Endothelial cell of umbilical vein (primary cell): ENCODE results near the gene MRPS27. TPM values are rescaled to one million over a fixed set of nuclear protein-coding genes. Genes with fewer than 3 reads are reported as not detected.

Experiments used
- BruUV-seq: library from RNA; stranded (reverse); fragments of 400-500 nt; replicated peaks from 2 replicates; lab custom pipeline; 2021; lab: Mats Ljungman, UMichigan
- CTCF ChIA-PET: fragments of 300-600, 350-600 bp; sonication (Branson Sonifier 250); formaldehyde crosslinking; loops from one replicate; lab custom pipeline; 2021; ENCODE audit warnings: antibody characterized with exemption, inconsistent platforms; lab: Charles Lee
- POLR2A ChIA-PET: fragments of 300-600, 350-600 bp; sonication (Branson Sonifier 250); formaldehyde crosslinking; loops from one replicate; lab custom pipeline; 2021; ENCODE audit warnings: antibody characterized with exemption, inconsistent platforms; lab: Charles Lee
- DNase-seq: peaks from one replicate; pipeline ENCODE4 v3.0.0-alpha.2; 2011; ENCODE audit warnings: low read depth, low spot score
- FAIRE-seq: peaks from 2 replicates; lab custom pipeline; 2011; peaks lifted over from hg19 to GRCh38; lab: Jason Lieb, UNC
- H2AFZ ChIP-seq: 2 replicates; pipeline ENCODE4 v1.6.0; 2012; ENCODE audit warnings: low read depth, low read length, control low read depth, inconsistent platforms
- H3K27ac ChIP-seq: 2 replicates; pipeline ENCODE4 v1.5.1; 2011; ENCODE audit warnings: low read depth, mild to moderate bottlenecking, control low read depth, low read length, moderate library complexity; ENCODE audit not compliant: insufficient read depth
- H3K27me3 ChIP-seq, 2 experiments: 2 replicates each; pipeline versions ENCODE4 v1.6.0 to v1.6.1; 2011; ENCODE audit warnings: low read length in 2 of 2, mixed read lengths in 1 of 2; ENCODE audit not compliant: control insufficient read depth in 2 of 2, insufficient read depth in 2 of 2
- H3K36me3 ChIP-seq, 2 experiments: 2 replicates in 1 of 2; 3 replicates in 1 of 2; pipeline ENCODE4 v1.5.1; 2011; ENCODE audit warnings: low read length in 2 of 2, mild to moderate bottlenecking in 1 of 2, moderate library complexity in 1 of 2; ENCODE audit not compliant: control insufficient read depth in 2 of 2, insufficient read depth in 2 of 2; ENCODE audit errors: extremely low read depth in 1 of 2
- H3K4me1 ChIP-seq: 3 replicates; pipeline ENCODE4 v1.5.1; 2011; ENCODE audit warnings: mild to moderate bottlenecking, low read length; ENCODE audit not compliant: control insufficient read depth, insufficient read depth; ENCODE audit errors: extremely low read depth
- H3K4me2 ChIP-seq: 2 replicates; pipeline ENCODE4 v1.6.1; 2011; ENCODE audit warnings: low read length, control low read depth, mixed read lengths; ENCODE audit not compliant: insufficient read depth
- H3K4me3 ChIP-seq, 3 experiments: fragments of 200-600 bp in 1 of 3; sonication (generic), shearing (Covaris generic) in 1 of 3; replicated peaks in 1 of 3; 2 replicates each; pipeline ENCODE4 v1.5.1; 2011 to 2016; ENCODE audit warnings: control low read depth in 3 of 3, low read length in 3 of 3, mild to moderate bottlenecking in 2 of 3, inconsistent platforms in 1 of 3, low read depth in 1 of 3, moderate library complexity in 1 of 3; ENCODE audit not compliant: insufficient read depth in 1 of 3
- H3K79me2 ChIP-seq: 2 replicates; pipeline ENCODE4 v1.6.0; 2012; ENCODE audit warnings: low read length, inconsistent platforms; ENCODE audit not compliant: control insufficient read depth, insufficient read depth
- H3K9ac ChIP-seq: replicated peaks from 2 replicates; pipeline ENCODE3; 2011; ENCODE audit warnings: low read length, control low read depth; ENCODE audit not compliant: insufficient read depth; ENCODE audit errors: extremely low read depth
- H3K9me1 ChIP-seq: replicated peaks from 3 replicates; pipeline ENCODE4 v1.6.0; 2011; ENCODE audit warnings: mild to moderate bottlenecking, low read length; ENCODE audit not compliant: control insufficient read depth, insufficient read depth; ENCODE audit errors: extremely low read depth
- H3K9me3 ChIP-seq: replicated peaks from 2 replicates; pipeline ENCODE4 v1.5.1; 2012; ENCODE audit warnings: low read length, inconsistent platforms; ENCODE audit not compliant: control insufficient read depth, insufficient read depth
- H4K20me1 ChIP-seq: replicated peaks from 2 replicates; pipeline ENCODE3; 2011; ENCODE audit warnings: mild to moderate bottlenecking, low read length; ENCODE audit not compliant: control insufficient read depth, insufficient read depth; ENCODE audit errors: extremely low read depth
- EZH2 ChIP-seq: IDR thresholded peaks from 2 replicates; pipeline ENCODE4 v1.6.1; 2012; ENCODE audit warnings: borderline replicate concordance, low read depth, mild to moderate bottlenecking, moderate library complexity, low read length, inconsistent platforms; ENCODE audit not compliant: severe bottlenecking
- FOS ChIP-seq: IDR thresholded peaks from 2 replicates; pipeline ENCODE4 v1.6.1; 2011; ENCODE audit warnings: mild to moderate bottlenecking, low read length, moderate library complexity, borderline replicate concordance; ENCODE audit not compliant: insufficient read depth
- GATA2 ChIP-seq: IDR thresholded peaks from 2 replicates; pipeline ENCODE4 v1.7.0; 2011; ENCODE audit warnings: low read depth, mild to moderate bottlenecking, moderate library complexity, mixed read lengths, low read length; ENCODE audit not compliant: insufficient read length, insufficient read depth
- JUN ChIP-seq: IDR thresholded peaks from 2 replicates; pipeline ENCODE4 v1.6.1; 2011; ENCODE audit warnings: borderline replicate concordance, low read depth; ENCODE audit not compliant: insufficient read length, insufficient read depth
- MYC ChIP-seq: IDR thresholded peaks from one replicate; pipeline ENCODE4 v1.6.1; 2011; ENCODE audit warnings: mild to moderate bottlenecking, low read depth, low read length
- POLR2A ChIP-seq: IDR thresholded peaks from 2 replicates; pipeline ENCODE4 v1.6.1; 2012; ENCODE audit warnings: low read depth, mild to moderate bottlenecking, control low read depth, low read length
- POLR2AphosphoS5 ChIP-seq: IDR thresholded peaks from 2 replicates; pipeline ENCODE4 v1.6.1; 2012; ENCODE audit warnings: low read depth, mild to moderate bottlenecking, control low read depth, low read length, moderate library complexity; ENCODE audit not compliant: insufficient read depth
- dilution Hi-C: fragments of 300-500 bp; cut with MboI; formaldehyde crosslinking; loops from one replicate; pipeline ENCODE4 v1.15.0; 2019; ENCODE audit warnings: low sequenced_read_pairs; ENCODE audit not compliant: extremely low pct_ligation_motif_present
- intact Hi-C: fragments of 100-400 bp; cut with micrococcal nuclease; formaldehyde crosslinking; loops from one replicate; pipeline ENCODE4 v1.10.0; 2022
- polyA plus RNA-seq, 4 experiments: library from polyadenylated mRNA; depleted of rRNA in 3 of 4; stranded (reverse) in 3 of 4; unstranded in 1 of 4; fragments of >200 nt; gene quantifications; 2 replicates each; pipeline versions ENCODE4 v1.2.1 to v1.2.3, GENCODE V29; 2011 to 2012; ENCODE audit warnings: missing spikeins in 1 of 4
- total RNA-seq: library from RNA; stranded (reverse); gene quantifications from 2 replicates; pipeline ENCODE4 v1.2.3, GENCODE V29; 2021
- TF ChIP-seq, protein P1 (sequence below): IDR thresholded peaks from 2 replicates; pipeline ENCODE4 v1.6.1; 2011; ENCODE audit not compliant: insufficient read depth, insufficient read length
- TF ChIP-seq, protein P2 (sequence below), 2 donors: IDR thresholded peaks; 1 replicate in 1 of 2; 2 replicates in 1 of 2; pipeline ENCODE4 v1.5.1; 2011; ENCODE audit warnings: low read length in 2 of 2, mild to moderate bottlenecking in 2 of 2, moderate library complexity in 2 of 2, control low read depth in 1 of 2, inconsistent platforms in 1 of 2, low read depth in 1 of 2; ENCODE audit not compliant: insufficient read depth in 1 of 2; ENCODE audit errors: extremely low read depth in 1 of 2

The MRPS27 gene
- total and polyA plus RNA-seq, 2 donors (not counting 3 experiments of a cell fraction or from before 2014, with no cell fraction given), result 56.0 to 67.1 TPM

DNA sequence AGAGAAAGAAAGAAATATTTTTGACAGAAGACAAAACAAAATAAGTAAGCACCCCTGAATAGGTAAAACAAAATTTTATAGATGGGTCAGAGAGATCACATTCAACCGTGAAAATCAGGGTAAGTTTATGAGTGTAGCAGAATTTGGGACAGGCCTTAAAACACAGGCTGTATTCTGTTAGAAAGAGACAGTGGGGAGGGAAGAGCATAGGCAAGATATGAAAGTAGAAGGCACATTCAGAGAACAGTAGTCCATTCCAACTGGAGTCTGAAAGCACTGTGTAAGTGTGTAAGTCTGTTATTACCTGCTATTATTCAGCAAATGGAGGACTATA is 38.6 kb downstream of the MRPS27 start:
- TF ChIP-seq GATA2, result no peak
- TF ChIP-seq JUN, result no peak
- no peak for TF ChIP-seq POLR2AphosphoS5
- no peak for TF ChIP-seq EZH2
- TF ChIP-seq FOS, result no peak
- TF ChIP-seq, protein P1, sequence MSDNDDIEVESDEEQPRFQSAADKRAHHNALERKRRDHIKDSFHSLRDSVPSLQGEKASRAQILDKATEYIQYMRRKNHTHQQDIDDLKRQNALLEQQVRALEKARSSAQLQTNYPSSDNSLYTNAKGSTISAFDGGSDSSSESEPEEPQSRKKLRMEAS, result no peak
- no peak for TF ChIP-seq MYC
- TF ChIP-seq POLR2A, result no peak
- TF ChIP-seq, protein P2, sequence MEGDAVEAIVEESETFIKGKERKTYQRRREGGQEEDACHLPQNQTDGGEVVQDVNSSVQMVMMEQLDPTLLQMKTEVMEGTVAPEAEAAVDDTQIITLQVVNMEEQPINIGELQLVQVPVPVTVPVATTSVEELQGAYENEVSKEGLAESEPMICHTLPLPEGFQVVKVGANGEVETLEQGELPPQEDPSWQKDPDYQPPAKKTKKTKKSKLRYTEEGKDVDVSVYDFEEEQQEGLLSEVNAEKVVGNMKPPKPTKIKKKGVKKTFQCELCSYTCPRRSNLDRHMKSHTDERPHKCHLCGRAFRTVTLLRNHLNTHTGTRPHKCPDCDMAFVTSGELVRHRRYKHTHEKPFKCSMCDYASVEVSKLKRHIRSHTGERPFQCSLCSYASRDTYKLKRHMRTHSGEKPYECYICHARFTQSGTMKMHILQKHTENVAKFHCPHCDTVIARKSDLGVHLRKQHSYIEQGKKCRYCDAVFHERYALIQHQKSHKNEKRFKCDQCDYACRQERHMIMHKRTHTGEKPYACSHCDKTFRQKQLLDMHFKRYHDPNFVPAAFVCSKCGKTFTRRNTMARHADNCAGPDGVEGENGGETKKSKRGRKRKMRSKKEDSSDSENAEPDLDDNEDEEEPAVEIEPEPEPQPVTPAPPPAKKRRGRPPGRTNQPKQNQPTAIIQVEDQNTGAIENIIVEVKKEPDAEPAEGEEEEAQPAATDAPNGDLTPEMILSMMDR (IDR thresholded peaks at IDR 0.05; ENCODE audit: extremely low read depth in 1 of 2, insufficient read depth in 1 of 2, low read depth in 1 of 2, low read length in 2 of 2), result no peak
- H4K20me1 ChIP-seq, result no peaks in the 10 kb centered on the region
- H2AFZ ChIP-seq, result no peak overlapping the region
- peaks cover 18% of the 10 kb centered on the region for H3K4me1 ChIP-seq
- intact Hi-C loops (no loop called here), dilution Hi-C loops (no loop called here)
- no TSS peak for BruUV-seq
- H3K36me3 ChIP-seq, result no peaks in the 10 kb centered on the region
- H3K4me3 ChIP-seq, result no peak overlapping the region
- no peak overlapping the region for H3K27ac ChIP-seq
- no peaks in the 10 kb centered on the region for H3K9me1 ChIP-seq
- H3K79me2 ChIP-seq, result peaks cover 4% of the 10 kb centered on the region
- DNase-seq, result no peak
- no peak overlapping the region for H3K4me2 ChIP-seq
- H3K9ac ChIP-seq, result no peak overlapping the region
- H3K27me3 ChIP-seq, result no peaks in the 10 kb centered on the region
- FAIRE-seq, result no peak
- ChIA-PET CTCF (interaction anchor here (0.9 to 4.1 kb wide), 10 partner anchors 21 to 166 kb away, joined by 3 to 22 read pairs (median 8); no protein-coding TSS in a partner anchor), POLR2A (interaction anchor here (1.3 kb wide), 1 partner anchor 26 kb away, joined by 3 read pairs; no protein-coding TSS in a partner anchor)
- H3K9me3 ChIP-seq, result no peaks in the 10 kb centered on the region
